HEK293T (cell line): ENCODE results near the gene IQSEC1.

Source experiments
- ARNT ChIP-seq: fragments of 450-650 bp; IDR thresholded peaks from 2 replicates; pipeline ENCODE4 v1.6.1; 2017; ENCODE audit warnings: mild to moderate bottlenecking
- BHLHE40 ChIP-seq: fragments of 450-650 bp; IDR thresholded peaks from 2 replicates; pipeline ENCODE4 v1.6.1; 2016; ENCODE audit warnings: mild to moderate bottlenecking, moderate library complexity, borderline replicate concordance
- FOXK2 ChIP-seq: fragments of 450-650 bp; IDR thresholded peaks from 2 replicates; pipeline ENCODE4 v1.6.1; 2016; ENCODE audit warnings: mild to moderate bottlenecking

GRCh38 chr3:13045904-13046568 is 27.2 kb downstream of the IQSEC1 start:
- TF ChIP-seq FOXK2 (no peak), BHLHE40 (no peak), ARNT (no peak)
